Measurements from ENCODE around the gene ACOT8.

The ACOT8 gene

DNA sequence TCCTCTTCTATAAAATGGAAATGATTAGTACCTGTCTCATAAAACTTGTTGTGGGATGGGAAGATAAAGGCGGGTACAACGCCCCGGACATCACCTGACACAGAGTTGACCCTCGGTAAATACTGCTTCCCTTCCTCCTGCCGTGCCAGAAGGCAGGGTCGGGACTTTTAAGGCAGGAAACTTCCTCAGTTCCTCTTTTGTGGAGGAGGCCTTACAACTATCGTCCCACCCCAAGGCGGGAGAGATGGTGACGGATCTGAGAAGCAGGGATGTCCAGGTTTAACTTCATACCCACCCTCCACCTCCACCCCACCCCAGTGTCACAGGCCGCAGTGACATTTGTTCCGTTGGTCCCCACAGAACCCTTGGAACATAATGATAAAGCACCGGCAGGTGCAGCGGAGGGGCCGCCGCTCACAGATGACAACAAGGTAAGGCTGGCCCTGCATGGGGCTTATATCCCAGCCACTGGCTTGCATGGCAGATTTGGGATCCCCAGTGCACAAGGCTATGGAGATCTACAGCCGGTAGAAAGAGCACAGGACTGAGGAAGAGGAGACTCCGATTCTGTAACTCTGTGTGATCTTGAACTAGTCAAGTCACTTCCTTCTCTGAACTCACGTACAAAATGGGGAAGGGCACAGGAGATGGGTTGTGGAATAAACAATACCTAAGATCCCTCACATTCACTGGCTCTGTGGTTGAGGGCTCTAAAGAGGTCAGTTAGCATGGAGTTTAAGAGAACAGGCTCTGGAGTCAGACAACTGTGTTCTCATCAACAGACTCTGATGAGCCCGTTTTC, 64.7 kb downstream of the ACOT8 start:
- DNase-seq (ENCODE audit: low read depth): no peak

All from fibroblast of gingiva (primary cell).